K562 (cell line): Measurements from ENCODE around the gene PPIA.

Experiments used
- ATF6 ChIP-seq: sonication (generic); formaldehyde crosslinking; IDR thresholded peaks from 2 replicates; pipeline ENCODE4 v1.4.0; 2020; ENCODE audit warnings: mild to moderate bottlenecking, missing genetic modification reagents
- BACH1 ChIP-seq: fragments of 200-800 bp; sonication (Bioruptor generic); IDR thresholded peaks from 2 replicates; pipeline ENCODE4 v1.6.1; 2016; ENCODE audit warnings: missing genetic modification characterization, missing compliant biosample characterization
- CTCF ChIP-seq, 3 experiments: IDR thresholded peaks in 2 of 3; conservative IDR thresholded peaks in 1 of 3; 2 replicates each; pipeline ENCODE4 v1.5.1; 2011 to 2012; ENCODE audit warnings: low read length in 3 of 3, mild to moderate bottlenecking in 3 of 3, control low read depth in 2 of 3, improper control_type of control experiment in 1 of 3, inconsistent platforms in 1 of 3, low read depth in 1 of 3, mixed read lengths in 1 of 3, moderate library complexity in 1 of 3; ENCODE audit not compliant: insufficient read depth in 2 of 3
- CTCFL ChIP-seq: IDR thresholded peaks from 2 replicates; pipeline ENCODE4 v1.6.1; 2011; ENCODE audit warnings: borderline replicate concordance, low read depth, mild to moderate bottlenecking, moderate library complexity, low read length; ENCODE audit not compliant: insufficient read depth, poor library complexity, severe bottlenecking
- GATA2 ChIP-seq: sonication (generic); formaldehyde crosslinking; IDR thresholded peaks from 2 replicates; pipeline ENCODE4 v1.4.0; 2020; ENCODE audit warnings: mild to moderate bottlenecking, missing genetic modification reagents
- NELFE ChIP-seq: IDR thresholded peaks from 2 replicates; pipeline ENCODE4 v1.6.1; 2011; ENCODE audit warnings: mild to moderate bottlenecking; ENCODE audit not compliant: insufficient read depth, insufficient read length
- PATZ1 ChIP-seq: fragments of 250-450 bp; sonication (Bioruptor Pico); IDR thresholded peaks from 2 replicates; pipeline ENCODE4 v1.5.0; 2020; ENCODE audit warnings: mild to moderate bottlenecking, borderline replicate concordance
- RAD21 ChIP-seq, 2 experiments: fragments of 250-450 bp in 1 of 2; fragments of 450-650 bp in 1 of 2; sonication (Bioruptor Pico) in 1 of 2; formaldehyde crosslinking in 1 of 2; IDR thresholded peaks in 1 of 2; conservative IDR thresholded peaks in 1 of 2; 2 replicates each; pipeline versions ENCODE4 v1.4.0 to v1.8.0; 2020 to 2022; ENCODE audit warnings: mild to moderate bottlenecking in 2 of 2, moderate library complexity in 1 of 2
- RCOR1 ChIP-seq, 2 experiments: IDR thresholded peaks; 2 replicates each; pipeline ENCODE4 v1.6.1; 2012; ENCODE audit warnings: low read depth in 2 of 2, low read length in 2 of 2, borderline replicate concordance in 1 of 2, improper control_type of control experiment in 1 of 2
- SMC3 ChIP-seq: conservative IDR thresholded peaks from 2 replicates; pipeline ENCODE4 v1.6.1; 2011; ENCODE audit warnings: low read depth, low read length, improper control_type of control experiment; ENCODE audit not compliant: insufficient read depth
- SRSF1 ChIP-seq: fragments of 200-400 bp; formaldehyde crosslinking; IDR thresholded peaks from 2 replicates; pipeline ENCODE4 v1.6.1; 2017; ENCODE audit warnings: mild to moderate bottlenecking, low read depth, low read length, moderate library complexity
- ZNF174 ChIP-seq: fragments of 250-450 bp; sonication (Bioruptor Pico); IDR thresholded peaks from 2 replicates; pipeline ENCODE4 v1.4.0; 2020; ENCODE audit warnings: mild to moderate bottlenecking
- TF ChIP-seq, protein P1 (sequence below): fragments of 450-650 bp; IDR thresholded peaks from 2 replicates; pipeline ENCODE4 v1.6.1; 2016; ENCODE audit warnings: missing biosample characterization, missing genetic modification characterization

DNA sequence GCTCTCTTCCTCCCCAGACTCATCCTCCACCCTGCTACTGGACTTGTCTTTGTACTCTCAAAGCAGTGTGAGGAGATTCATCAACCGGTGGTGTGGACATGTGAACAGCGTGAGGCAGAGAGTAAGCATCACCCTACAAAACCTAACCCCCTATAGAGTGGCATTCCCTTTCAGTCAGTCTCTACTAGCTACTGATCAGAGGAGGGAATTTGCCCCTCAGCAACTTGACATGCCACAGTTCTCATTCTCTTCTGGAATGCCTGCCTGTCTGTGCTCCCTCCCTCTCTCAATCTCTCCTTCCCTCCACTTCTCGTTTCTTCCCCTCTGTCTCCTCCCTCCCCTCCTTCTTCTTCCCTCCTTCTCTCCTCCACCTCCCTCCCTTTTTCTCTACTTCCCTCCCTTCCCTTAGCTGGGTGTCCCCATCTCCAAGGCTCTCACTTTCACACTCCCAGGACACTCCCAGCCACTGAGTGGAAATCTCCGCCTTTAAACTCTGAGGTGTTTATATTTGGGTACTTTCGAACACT is 26.8 kb downstream of the PPIA start:
- no peak for TF ChIP-seq PATZ1 (CRISPR knock-in tag)
- TF ChIP-seq GATA2 (CRISPR knock-in tag) = no peak
- TF ChIP-seq SMC3 = no peak
- no peak for TF ChIP-seq CTCF (IDR thresholded peaks at IDR 0.05 in 2 of 3, conservative IDR thresholded peaks at IDR 0.05 in 1 of 3; ENCODE audit: insufficient read depth in 2 of 3, low read depth in 1 of 3, low read length in 3 of 3)
- TF ChIP-seq RAD21 (CRISPR knock-in tag; conservative IDR thresholded peaks at IDR 0.05 in 1 of 2, IDR thresholded peaks at IDR 0.05 in 1 of 2) = no peak
- no peak for TF ChIP-seq CTCFL
- TF ChIP-seq ATF6 (CRISPR knock-in tag) = no peak
- TF ChIP-seq NELFE = no peak
- TF ChIP-seq RCOR1 (IDR thresholded peaks at IDR 0.05; ENCODE audit: borderline replicate concordance in 1 of 2, low read depth in 2 of 2, low read length in 2 of 2) = no peak
- TF ChIP-seq, protein P1, sequence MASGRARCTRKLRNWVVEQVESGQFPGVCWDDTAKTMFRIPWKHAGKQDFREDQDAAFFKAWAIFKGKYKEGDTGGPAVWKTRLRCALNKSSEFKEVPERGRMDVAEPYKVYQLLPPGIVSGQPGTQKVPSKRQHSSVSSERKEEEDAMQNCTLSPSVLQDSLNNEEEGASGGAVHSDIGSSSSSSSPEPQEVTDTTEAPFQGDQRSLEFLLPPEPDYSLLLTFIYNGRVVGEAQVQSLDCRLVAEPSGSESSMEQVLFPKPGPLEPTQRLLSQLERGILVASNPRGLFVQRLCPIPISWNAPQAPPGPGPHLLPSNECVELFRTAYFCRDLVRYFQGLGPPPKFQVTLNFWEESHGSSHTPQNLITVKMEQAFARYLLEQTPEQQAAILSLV (tag) = no peak
- TF ChIP-seq ZNF174 (CRISPR knock-in tag) = no peak
- no peak for TF ChIP-seq BACH1 (tag)
- TF ChIP-seq SRSF1 = no peak
